Caco-2 (cell line): ENCODE measurements around the gene HBG2. TPM values are rescaled to one million over a fixed set of nuclear protein-coding genes. Genes with fewer than 3 reads are reported as not detected.

Source experiments
- BruUV-seq: library from RNA; stranded (reverse); fragments of 400-500 nt; replicated peaks from 2 replicates; lab custom pipeline; 2021; lab: Mats Ljungman, UMichigan
- CTCF ChIA-PET: fragments of 300-600 bp; sonication (Branson Sonifier 250); formaldehyde crosslinking; loops from one replicate; lab custom pipeline; 2022; ENCODE audit warnings: antibody characterized with exemption; lab: Charles Lee
- POLR2A ChIA-PET: fragments of 300-600 bp; sonication (Branson Sonifier 250); formaldehyde crosslinking; loops from one replicate; lab custom pipeline; 2022; ENCODE audit warnings: antibody characterized with exemption; lab: Charles Lee
- DNase-seq, 2 experiments: peaks; one replicate each; pipeline versions ENCODE4 v3.0.0 to v3.0.0-alpha.2; 2020 to 2022
- H3K27me3 ChIP-seq: replicated peaks from 2 replicates; pipeline ENCODE4 v1.6.0; 2011; ENCODE audit warnings: low read length; ENCODE audit not compliant: control insufficient read depth, insufficient read depth
- H3K36me3 ChIP-seq: 2 replicates; pipeline ENCODE4 v1.5.1; 2011; ENCODE audit warnings: low read length; ENCODE audit not compliant: control insufficient read depth, insufficient read depth
- H3K4me1 ChIP-seq: fragments of 250-450 bp; sonication (Bioruptor Pico); 2 replicates; pipeline ENCODE4 v1.5.1; 2020; ENCODE audit warnings: mild to moderate bottlenecking
- H3K4me3 ChIP-seq: 2 replicates; pipeline ENCODE4 v1.5.1; 2011; ENCODE audit warnings: low read depth, mild to moderate bottlenecking, control low read depth, low read length
- H3K9me3 ChIP-seq: fragments of 250-450 bp; sonication (Bioruptor Pico); 2 replicates; pipeline ENCODE4 v1.5.1; 2020; ENCODE audit warnings: mild to moderate bottlenecking, moderate library complexity
- H3K27ac Mint-ChIP-seq: one replicate; pipeline ENCODE4 v1.8.0; 2022; ENCODE audit warnings: mixed read lengths; ENCODE audit not compliant: unreplicated experiment
- H3K27me3 Mint-ChIP-seq: one replicate; pipeline ENCODE4 v1.8.0; 2022; ENCODE audit warnings: mixed read lengths; ENCODE audit not compliant: insufficient read depth, unreplicated experiment
- H3K36me3 Mint-ChIP-seq: one replicate; pipeline ENCODE4 v1.8.0; 2022; ENCODE audit warnings: mild to moderate bottlenecking, mixed read lengths; ENCODE audit not compliant: insufficient read depth, unreplicated experiment
- H3K4me1 Mint-ChIP-seq: one replicate; pipeline ENCODE4 v1.8.0; 2022; ENCODE audit warnings: low read depth, mixed read lengths; ENCODE audit not compliant: unreplicated experiment
- H3K4me3 Mint-ChIP-seq: one replicate; pipeline ENCODE4 v1.8.0; 2022; ENCODE audit warnings: mild to moderate bottlenecking, moderate library complexity, mixed read lengths; ENCODE audit not compliant: unreplicated experiment
- H3K9me3 Mint-ChIP-seq: one replicate; pipeline ENCODE4 v1.8.0; 2022; ENCODE audit warnings: mixed read lengths; ENCODE audit not compliant: unreplicated experiment
- intact Hi-C: fragments of 100-400 bp; cut with micrococcal nuclease; formaldehyde crosslinking; loops from one replicate; pipeline ENCODE4 v1.10.0; 2022; ENCODE audit not compliant: unreplicated experiment
- total RNA-seq: library from RNA; stranded (reverse); gene quantifications from 2 replicates; pipeline ENCODE4 v1.2.3, GENCODE V29; 2022
- TF ChIP-seq, protein P1 (sequence below), 2 experiments: fragments of 200-600 bp in 1 of 2; IDR thresholded peaks; 1 replicate in 1 of 2; 2 replicates in 1 of 2; pipeline versions ENCODE4 v1.5.1 to v1.8.0; 2011 to 2022; ENCODE audit warnings: antibody characterized with exemption in 1 of 2, control low read depth in 1 of 2, inconsistent platforms in 1 of 2, low read depth in 1 of 2, low read length in 1 of 2, mild to moderate bottlenecking in 1 of 2, moderate library complexity in 1 of 2; ENCODE audit not compliant: insufficient read depth in 1 of 2, severe bottlenecking in 1 of 2, unreplicated experiment in 1 of 2

HBG2 gene
- total RNA-seq, 1 experiment from 2014 or later, result not detected

GRCh38 chr11:5224538-5225479 is 29.8 kb downstream of the HBG2 start:
- no peaks in the 10 kb centered on the region for H3K27me3 ChIP-seq
- POLR2A ChIA-PET, result no interaction called here
- CTCF ChIA-PET, result no interaction called here

GRCh38 chr11:5223686-5224085 is 30.9 kb downstream of the HBG2 start:
- Mint-ChIP-seq H3K27ac (no peak overlapping the region), H3K27me3 (peaks cover 3% of the 10 kb centered on the region), H3K9me3 (peaks cover 9% of the 10 kb centered on the region), H3K4me1 (no peaks in the 10 kb centered on the region), H3K36me3 (no peaks in the 10 kb centered on the region), H3K4me3 (no peak overlapping the region)
- TF ChIP-seq, protein P1, sequence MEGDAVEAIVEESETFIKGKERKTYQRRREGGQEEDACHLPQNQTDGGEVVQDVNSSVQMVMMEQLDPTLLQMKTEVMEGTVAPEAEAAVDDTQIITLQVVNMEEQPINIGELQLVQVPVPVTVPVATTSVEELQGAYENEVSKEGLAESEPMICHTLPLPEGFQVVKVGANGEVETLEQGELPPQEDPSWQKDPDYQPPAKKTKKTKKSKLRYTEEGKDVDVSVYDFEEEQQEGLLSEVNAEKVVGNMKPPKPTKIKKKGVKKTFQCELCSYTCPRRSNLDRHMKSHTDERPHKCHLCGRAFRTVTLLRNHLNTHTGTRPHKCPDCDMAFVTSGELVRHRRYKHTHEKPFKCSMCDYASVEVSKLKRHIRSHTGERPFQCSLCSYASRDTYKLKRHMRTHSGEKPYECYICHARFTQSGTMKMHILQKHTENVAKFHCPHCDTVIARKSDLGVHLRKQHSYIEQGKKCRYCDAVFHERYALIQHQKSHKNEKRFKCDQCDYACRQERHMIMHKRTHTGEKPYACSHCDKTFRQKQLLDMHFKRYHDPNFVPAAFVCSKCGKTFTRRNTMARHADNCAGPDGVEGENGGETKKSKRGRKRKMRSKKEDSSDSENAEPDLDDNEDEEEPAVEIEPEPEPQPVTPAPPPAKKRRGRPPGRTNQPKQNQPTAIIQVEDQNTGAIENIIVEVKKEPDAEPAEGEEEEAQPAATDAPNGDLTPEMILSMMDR (IDR thresholded peaks at IDR 0.05; ENCODE audit: insufficient read depth in 1 of 2, low read depth in 1 of 2, low read length in 1 of 2, severe bottlenecking in 1 of 2, unreplicated experiment in 1 of 2), result no peak
- Histone ChIP-seq H3K36me3 (no peaks in the 10 kb centered on the region), H3K4me1 (no peaks in the 10 kb centered on the region), H3K4me3 (no peak overlapping the region), H3K27me3 (no peaks in the 10 kb centered on the region), H3K9me3 (no peaks in the 10 kb centered on the region)
- DNase-seq, result no peak
- intact Hi-C loops, result no loop called here
- POLR2A ChIA-PET, result no interaction called here
- CTCF ChIA-PET, result no interaction called here
- BruUV-seq, result no TSS peak

More at GRCh38 chr11:5224538-5225479, 29.8 kb downstream of the HBG2 start:
- TF ChIP-seq, protein P1 (IDR thresholded peaks at IDR 0.05; ENCODE audit: insufficient read depth in 1 of 2, low read depth in 1 of 2, low read length in 1 of 2, severe bottlenecking in 1 of 2, unreplicated experiment in 1 of 2), result no peak
- no peak for DNase-seq
- H3K4me1 ChIP-seq, result no peaks in the 10 kb centered on the region
- H3K9me3 ChIP-seq, result no peaks in the 10 kb centered on the region
- no peaks in the 10 kb centered on the region for H3K4me1 Mint-ChIP-seq
- H3K27me3 Mint-ChIP-seq, result peaks cover 3% of the 10 kb centered on the region
- H3K36me3 Mint-ChIP-seq, result no peaks in the 10 kb centered on the region
- H3K9me3 Mint-ChIP-seq, result peaks cover 9% of the 10 kb centered on the region
- intact Hi-C loops, result no loop called here
- H3K4me3 Mint-ChIP-seq, result no peak overlapping the region
- no peak overlapping the region for H3K4me3 ChIP-seq
- BruUV-seq, result no TSS peak
- no peaks in the 10 kb centered on the region for H3K36me3 ChIP-seq
- no peak overlapping the region for H3K27ac Mint-ChIP-seq

- H3K4me1 Mint-ChIP-seq, result no peaks in the 10 kb centered on the region
- H3K4me1 ChIP-seq, result no peaks in the 10 kb centered on the region
- no peaks in the 10 kb centered on the region for H3K36me3 Mint-ChIP-seq
- TF ChIP-seq, protein P1 (IDR thresholded peaks at IDR 0.05; ENCODE audit: insufficient read depth in 1 of 2, low read depth in 1 of 2, low read length in 1 of 2, severe bottlenecking in 1 of 2, unreplicated experiment in 1 of 2), result no peak
- H3K4me3 Mint-ChIP-seq, result no peak overlapping the region
- POLR2A ChIA-PET, result no interaction called here
- H3K9me3 Mint-ChIP-seq, result peaks cover 9% of the 10 kb centered on the region
- intact Hi-C loops, result no loop called here
- no peaks in the 10 kb centered on the region for H3K27me3 ChIP-seq
- CTCF ChIA-PET, result no interaction called here
- no peaks in the 10 kb centered on the region for H3K9me3 ChIP-seq
- peaks cover 3% of the 10 kb centered on the region for H3K27me3 Mint-ChIP-seq
- no peak overlapping the region for H3K27ac Mint-ChIP-seq
- no peak overlapping the region for H3K4me3 ChIP-seq
- H3K36me3 ChIP-seq, result no peaks in the 10 kb centered on the region
- no TSS peak for BruUV-seq
- no peak for DNase-seq
These were observed 31.4 kb downstream of the HBG2 start for GRCh38 chr11:5223146-5223545.
